ENCODE measurements around the gene GPC5. TPM values are rescaled to one million over a fixed set of nuclear protein-coding genes. Genes with fewer than 3 reads are reported as not detected.

Gene GPC5
- total and polyA plus RNA-seq, 2 of the 8 experiments (the other 6 are each of a cell fraction or from before 2014, with no cell fraction given), result 0.20 to 0.39 TPM

GRCh38 chr13:92656103-92656502 lies 1257.7 kb downstream of the GPC5 start:
- Histone ChIP-seq H2BK20ac (ENCODE audit: low read length) (no peak overlapping the region), H2BK12ac (ENCODE audit: low read depth, low read length) (no peak overlapping the region), H3K56ac (replicated peaks; ENCODE audit: insufficient read length, low read depth, low read length) (no peak overlapping the region), H2BK120ac (replicated peaks; ENCODE audit: low read depth, low read length) (no peak overlapping the region), H2AFZ (ENCODE audit: low read length) (no peak overlapping the region), H3K36me3 (ENCODE audit: control insufficient read depth in 2 of 4, insufficient read depth in 4 of 4, low read length in 3 of 4) (no peaks in the 10 kb centered on the region), H2AK5ac (ENCODE audit: low read depth, low read length) (no peak overlapping the region), H3K14ac (ENCODE audit: insufficient read length) (no peak overlapping the region), H2BK5ac (ENCODE audit: low read depth, low read length) (no peak overlapping the region), H4K91ac (replicated peaks; ENCODE audit: insufficient read length, low read length) (no peak overlapping the region), H3K79me1 (ENCODE audit: low read depth, low read length) (no peaks in the 10 kb centered on the region), H3K18ac (ENCODE audit: extremely low read depth, low read length) (no peak overlapping the region), H3K27ac (ENCODE audit: low read depth, low read length) (no peak overlapping the region), H3K4me3 (ENCODE audit: extremely low read depth in 1 of 4, insufficient read depth in 2 of 4, low read depth in 3 of 4, low read length in 4 of 4) (no peak overlapping the region), H3K9me3 (ENCODE audit: insufficient read depth in 2 of 2, low read depth in 1 of 2, low read length in 1 of 2) (no peaks in the 10 kb centered on the region), H3K23ac (ENCODE audit: insufficient read length) (no peak overlapping the region), H4K8ac (ENCODE audit: extremely low read depth, insufficient read depth, low read length) (no peak overlapping the region), H3K27me3 (replicated peaks in 1 of 4; ENCODE audit: control insufficient read depth in 3 of 4, extremely low read depth in 1 of 4, insufficient read depth in 3 of 4, low read length in 3 of 4) (no peaks in the 10 kb centered on the region), H4K5ac (ENCODE audit: insufficient read length, low read depth, low read length) (no peak overlapping the region), H3K4ac (replicated peaks; ENCODE audit: insufficient read length, low read depth, low read length) (no peak overlapping the region), H3K4me1 (replicated peaks in 1 of 4; ENCODE audit: control insufficient read depth in 3 of 4, insufficient read depth in 4 of 4, low read length in 3 of 4) (no peaks in the 10 kb centered on the region), H3K9ac (replicated peaks in 1 of 4; ENCODE audit: extremely low read depth in 1 of 4, low read depth in 3 of 4, low read length in 3 of 4) (no peak overlapping the region), H2BK15ac (ENCODE audit: low read length) (no peak overlapping the region), H3K4me2 (ENCODE audit: insufficient read depth in 1 of 2, low read depth in 2 of 2, low read length in 2 of 2) (no peak overlapping the region), H4K20me1 (replicated peaks in 1 of 2; ENCODE audit: control insufficient read depth in 1 of 2, insufficient read depth in 2 of 2, low read length in 2 of 2) (no peaks in the 10 kb centered on the region), H3K79me2 (ENCODE audit: control insufficient read depth in 1 of 2, insufficient read depth in 2 of 2, low read length in 2 of 2) (no peaks in the 10 kb centered on the region), H3K23me2 (ENCODE audit: low read depth, low read length) (no peaks in the 10 kb centered on the region)
- DNase-seq (ENCODE audit: low read depth in 1 of 2, low spot score in 2 of 2) (no peak), FAIRE-seq (no peak)
- 81 to 100% methylated on average over 1 of the region's 1 CpG for WGBS, 2 experiments (ENCODE audit: extremely low coverage in 1 of 2, insufficient coverage in 1 of 2, insufficient read length in 1 of 2, insufficient replicate concordance in 2 of 2, low coverage in 1 of 2, low lambda C conversion rate in 2 of 2, missing lambda C conversion rate in 1 of 2)
- ChIA-PET POLR2A (ENCODE audit: partially characterized antibody) (no interaction called here), CTCF (ENCODE audit: partially characterized antibody) (interaction anchor here (1.0 kb wide), 1 partner anchor 81 kb away, joined by 3 read pairs; no protein-coding TSS in a partner anchor)
- TF ChIP-seq EZH2 (IDR thresholded peaks at IDR 0.05; ENCODE audit: low read depth, low read length, severe bottlenecking) (no peak), E2F6 (IDR thresholded peaks at IDR 0.05) (no peak), KDM1A (IDR thresholded peaks at IDR 0.05; ENCODE audit: borderline replicate concordance, low read length) (no peak), EP300 (IDR thresholded peaks at IDR 0.05; ENCODE audit: borderline replicate concordance in 1 of 2, low read depth in 2 of 2, low read length in 2 of 2) (no peak), RAD21 (IDR thresholded peaks at IDR 0.05 in 1 of 2, conservative IDR thresholded peaks at IDR 0.05 in 1 of 2; ENCODE audit: low read depth in 2 of 2, low read length in 2 of 2) (no peak), TBP (IDR thresholded peaks at IDR 0.05; ENCODE audit: low read depth, low read length) (no peak), BCL11A (IDR thresholded peaks at IDR 0.05; ENCODE audit: low read depth in 2 of 2, low read length in 2 of 2) (no peak), SP1 (IDR thresholded peaks at IDR 0.05; ENCODE audit: low read depth, low read length) (no peak), GTF2F1 (IDR thresholded peaks at IDR 0.05; ENCODE audit: borderline replicate concordance, low read depth, low read length) (no peak)
- TF ChIP-seq, protein P1, sequence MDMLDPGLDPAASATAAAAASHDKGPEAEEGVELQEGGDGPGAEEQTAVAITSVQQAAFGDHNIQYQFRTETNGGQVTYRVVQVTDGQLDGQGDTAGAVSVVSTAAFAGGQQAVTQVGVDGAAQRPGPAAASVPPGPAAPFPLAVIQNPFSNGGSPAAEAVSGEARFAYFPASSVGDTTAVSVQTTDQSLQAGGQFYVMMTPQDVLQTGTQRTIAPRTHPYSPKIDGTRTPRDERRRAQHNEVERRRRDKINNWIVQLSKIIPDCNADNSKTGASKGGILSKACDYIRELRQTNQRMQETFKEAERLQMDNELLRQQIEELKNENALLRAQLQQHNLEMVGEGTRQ (IDR thresholded peaks at IDR 0.05; ENCODE audit: low read length), result no peak

All from H1 (cell line).